GM20431 (cell line): ENCODE results near the gene MEF2C.
"Not testable (repeated sequence)": the region's sequence is repeated elsewhere in the genome, so short reads cannot be mapped to it uniquely, and the experiment has no call there.

ENCODE experiments used
- in situ Hi-C: fragments of 300-500 bp; cut with MseI, MboI; formaldehyde crosslinking; loops from one replicate; pipeline ENCODE4 v1.15.0; 2020; ENCODE audit warnings: low sequenced_read_pairs; ENCODE audit not compliant: unreplicated experiment

MEF2C gene

DNA sequence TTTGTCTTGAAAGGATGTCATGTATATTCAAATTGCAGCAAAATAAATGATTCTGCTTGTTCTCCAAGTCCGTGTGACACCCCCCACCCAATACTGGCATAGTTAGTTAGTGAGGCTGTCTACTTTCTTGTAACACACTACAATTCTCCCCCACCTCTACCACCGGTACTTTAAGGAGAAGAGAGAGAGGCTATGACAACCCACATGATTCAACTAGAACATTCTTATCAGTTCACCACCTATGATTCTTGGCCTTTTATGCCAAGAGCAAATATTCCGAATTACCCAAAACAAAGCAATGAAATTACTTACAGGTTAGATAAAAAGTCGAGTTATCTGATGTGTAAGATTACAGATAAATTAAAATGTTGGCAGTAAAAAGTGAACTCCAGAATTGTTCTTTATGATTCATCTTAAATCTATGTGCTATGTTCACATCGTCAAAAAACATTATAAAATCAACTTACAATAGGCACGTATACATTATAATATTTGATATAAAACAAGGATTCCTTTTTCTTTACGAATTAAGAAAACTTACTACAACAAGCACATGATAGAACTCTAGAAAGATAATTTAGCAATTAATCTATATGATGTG lies 14.4 kb downstream of the MEF2C start:
- in situ Hi-C loops, result no loop called here

GRCh38 chr5:88867638-88868037 lies 15.3 kb downstream of the MEF2C start:
- in situ Hi-C loops, result no loop called here

GRCh38 chr5:88863523-88863922 lies 19.5 kb downstream of the MEF2C start:
- in situ Hi-C loops, result no loop called here

DNA sequence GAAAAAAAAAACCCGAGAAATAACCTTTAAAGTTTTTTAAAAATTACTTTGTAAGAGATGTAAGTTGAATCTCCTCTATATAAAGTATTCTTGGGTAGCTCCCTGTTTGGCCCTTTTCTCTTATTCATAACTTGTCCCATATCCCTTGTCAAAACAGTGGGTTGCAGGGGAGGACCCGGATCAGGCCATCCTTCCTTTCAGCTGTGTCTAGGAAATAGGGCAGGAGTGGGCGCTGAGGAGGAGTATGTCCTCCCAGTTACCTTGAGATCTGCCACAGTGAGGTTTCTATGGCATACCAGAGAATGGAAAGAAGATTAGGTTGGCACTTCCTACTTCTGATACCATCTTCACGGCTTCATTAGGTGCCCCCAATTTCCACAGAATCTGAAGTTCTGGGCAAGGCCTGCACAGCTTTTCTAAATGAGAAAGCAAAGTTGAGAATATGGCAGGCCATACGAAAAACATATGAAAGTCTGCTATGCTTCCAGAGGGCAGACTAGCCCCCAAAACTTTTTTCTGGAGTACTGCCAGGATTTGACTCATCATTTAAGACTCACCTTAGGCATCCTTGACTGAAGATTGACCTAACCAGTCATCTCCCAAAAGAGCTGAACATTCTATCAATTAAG lies 20.3 kb downstream of the MEF2C start:
- in situ Hi-C loops, result no loop called here

- in situ Hi-C loops, result no loop called here
Measured at GRCh38 chr5:88861231-88861630, 21.8 kb downstream of the MEF2C start.

GRCh38 chr5:88860501-88860900 lies 22.5 kb downstream of the MEF2C start:
- in situ Hi-C loops, result no loop called here

DNA sequence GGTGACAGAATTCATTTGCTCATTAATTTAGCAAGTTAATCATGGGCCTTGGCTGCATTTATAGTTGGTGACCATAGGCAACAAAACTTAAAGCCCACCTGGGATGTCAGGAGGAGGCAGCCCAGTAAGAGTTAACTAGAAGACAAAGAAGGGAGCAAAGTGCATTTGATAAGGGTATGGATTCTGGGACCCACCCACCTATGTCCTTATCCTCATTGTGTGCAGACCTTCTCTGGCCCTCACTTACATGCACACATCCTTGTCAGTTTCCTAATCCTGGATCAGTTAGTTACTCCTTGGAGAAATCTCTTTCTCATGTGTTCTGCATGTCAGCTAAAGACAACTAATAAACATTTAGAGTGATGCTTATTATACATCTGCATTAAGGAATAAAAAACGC lies 24.6 kb downstream of the MEF2C start:
- in situ Hi-C loops, result no loop called here

- in situ Hi-C loops, result not testable (repeated sequence)
Measured at GRCh38 chr5:88856381-88856780, 26.6 kb downstream of the MEF2C start.

- in situ Hi-C loops, result no loop called here
Measured at GRCh38 chr5:88854769-88855168, 28.2 kb downstream of the MEF2C start.

GRCh38 chr5:88847420-88847819 lies 35.6 kb downstream of the MEF2C start:
- in situ Hi-C loops, result no loop called here

DNA sequence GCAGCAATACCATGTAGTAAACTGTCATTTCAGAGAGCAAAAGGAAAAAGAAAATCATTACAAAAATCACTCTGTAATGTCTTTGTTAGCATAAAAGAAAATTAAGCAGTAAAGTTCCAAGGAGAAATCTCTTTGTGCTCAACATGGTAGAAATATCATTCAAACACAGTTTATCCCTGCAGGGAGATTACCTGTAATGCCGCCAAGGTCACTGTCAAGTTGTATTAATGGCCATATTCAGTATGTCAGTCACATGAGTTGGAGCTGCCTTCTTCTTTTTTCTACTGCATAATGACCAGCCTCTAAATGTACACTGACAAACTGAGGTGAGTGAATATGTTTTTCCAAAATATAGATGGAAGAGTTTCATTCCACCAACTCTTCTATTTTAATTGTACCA lies 36.5 kb downstream of the MEF2C start:
- in situ Hi-C loops, result no loop called here

DNA sequence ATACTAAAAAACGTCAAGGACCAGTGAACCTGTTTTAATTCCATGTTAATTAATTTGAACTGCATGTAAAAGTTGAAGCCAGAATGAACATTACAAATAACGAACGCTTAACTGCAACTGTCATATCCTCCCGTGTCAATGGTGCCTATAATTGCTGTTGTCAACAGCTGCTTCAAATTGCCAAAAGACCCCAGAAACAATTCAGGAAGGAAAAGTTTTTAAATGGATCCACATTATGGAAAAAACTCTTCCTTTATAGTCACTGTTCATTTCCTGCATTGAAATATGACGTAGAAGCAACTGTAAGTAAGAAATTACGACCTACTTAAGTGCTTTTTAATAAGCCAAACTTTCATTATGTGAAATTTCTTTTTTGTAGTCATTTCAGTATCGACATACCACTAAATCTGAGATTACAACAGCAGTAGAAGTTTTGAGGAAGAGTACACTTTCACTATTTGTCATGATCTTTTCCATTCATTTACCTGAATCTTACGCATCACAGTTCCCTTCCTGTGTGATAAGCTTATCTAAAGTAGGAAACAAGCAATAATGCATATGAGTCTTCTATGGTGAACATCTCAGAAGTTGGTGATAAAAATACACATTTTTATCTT lies 37.8 kb downstream of the MEF2C start:
- in situ Hi-C loops, result no loop called here

DNA sequence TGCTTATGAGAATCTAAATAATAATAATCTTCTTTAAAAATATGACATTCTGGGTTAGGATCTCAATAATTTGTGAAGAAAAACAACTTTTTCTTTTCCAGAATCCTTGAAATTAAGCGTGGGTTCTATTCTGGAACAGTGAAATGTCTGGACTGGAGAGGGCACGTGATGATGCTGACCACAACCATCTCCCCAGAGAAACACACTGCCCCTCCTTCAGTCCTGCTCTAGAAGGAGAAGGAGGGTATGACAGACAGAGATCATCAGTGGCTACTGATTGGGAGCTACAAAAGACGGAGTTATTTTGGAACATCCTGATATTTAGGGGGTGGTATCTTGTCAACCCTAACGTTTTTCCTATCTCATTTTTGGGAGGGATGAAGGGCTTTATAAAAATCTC lies 40.2 kb downstream of the MEF2C start:
- in situ Hi-C loops, result no loop called here

- in situ Hi-C loops, result no loop called here
Measured at GRCh38 chr5:88841212-88841611, 41.8 kb downstream of the MEF2C start.

DNA sequence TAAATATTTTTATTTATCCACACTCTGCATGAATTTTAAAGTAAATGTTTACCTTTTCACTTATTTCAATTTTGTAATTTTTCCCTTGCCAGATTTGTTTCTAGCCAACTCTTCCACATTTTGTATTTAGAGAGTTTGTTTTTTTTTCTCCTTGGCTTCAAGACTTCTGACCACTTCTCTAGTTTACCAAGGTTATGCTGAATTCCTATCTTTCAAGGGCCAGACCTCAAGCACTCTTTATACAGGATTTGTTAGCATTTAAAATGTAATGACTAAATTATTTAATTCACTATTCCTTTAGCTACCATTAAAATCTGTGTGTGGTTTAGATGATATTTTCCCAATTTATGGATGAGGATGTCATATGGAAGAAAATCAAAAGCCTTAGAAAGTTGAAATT lies 42.5 kb downstream of the MEF2C start:
- in situ Hi-C loops, result no loop called here

DNA sequence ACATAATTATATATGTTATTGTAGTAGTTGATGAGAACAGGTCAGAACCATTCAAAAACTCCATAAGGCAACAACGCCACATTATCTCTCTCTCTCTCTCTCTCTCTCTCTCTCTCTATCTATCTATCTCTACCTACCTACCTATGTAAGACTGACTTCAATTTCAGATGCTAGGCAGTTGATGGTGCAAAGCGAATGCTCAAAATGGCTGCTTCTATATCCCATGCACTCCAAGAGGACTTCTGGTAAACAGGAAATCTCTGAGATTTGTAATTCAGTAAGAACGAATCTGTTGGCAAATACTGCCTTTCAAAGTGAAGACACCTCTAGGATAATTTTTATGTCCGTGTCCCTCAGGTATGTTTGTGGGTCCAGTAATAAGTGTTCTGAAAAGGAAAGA lies 43.7 kb downstream of the MEF2C start:
- in situ Hi-C loops, result no loop called here

DNA sequence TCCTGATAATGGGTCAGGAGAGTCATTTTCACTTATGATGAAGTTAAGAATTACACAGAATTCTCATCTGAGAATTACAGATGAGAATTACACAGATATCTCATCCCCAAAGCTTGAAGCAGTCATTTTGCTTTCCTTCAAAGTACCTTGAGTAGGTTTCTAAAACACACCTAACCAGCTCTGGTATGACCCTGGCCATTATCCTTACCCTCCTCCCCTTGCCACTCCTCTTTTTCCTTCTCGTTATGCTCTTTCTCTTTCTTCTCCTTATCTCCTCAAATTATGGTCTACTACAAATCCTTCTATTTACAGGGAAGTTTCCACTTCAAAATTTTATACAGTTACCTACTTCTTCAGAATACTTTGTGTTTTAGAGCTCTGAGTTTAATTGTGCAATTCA lies 44.5 kb downstream of the MEF2C start:
- in situ Hi-C loops, result no loop called here

- in situ Hi-C loops, result no loop called here
Measured at GRCh38 chr5:88837817-88838216, 45.2 kb downstream of the MEF2C start.

DNA sequence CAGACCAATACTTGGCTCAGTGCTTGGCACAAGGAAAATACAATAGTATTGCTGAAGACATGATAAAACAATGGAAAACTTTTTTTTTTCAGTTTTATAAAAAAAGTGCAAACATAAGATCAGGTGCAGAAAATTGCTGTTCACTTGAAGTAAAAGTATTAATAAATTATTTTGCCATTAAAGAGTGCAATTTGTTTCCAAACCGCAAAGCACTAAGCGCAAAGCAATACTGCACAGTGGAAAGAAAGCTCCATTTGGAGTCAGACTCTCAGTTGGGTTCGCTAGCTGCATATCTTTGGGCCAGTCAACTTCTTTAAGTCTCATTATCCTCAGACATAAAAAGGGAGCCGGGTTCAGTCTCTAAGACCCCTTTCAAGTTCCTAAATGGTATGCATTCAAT lies 45.8 kb downstream of the MEF2C start:
- in situ Hi-C loops, result no loop called here

DNA sequence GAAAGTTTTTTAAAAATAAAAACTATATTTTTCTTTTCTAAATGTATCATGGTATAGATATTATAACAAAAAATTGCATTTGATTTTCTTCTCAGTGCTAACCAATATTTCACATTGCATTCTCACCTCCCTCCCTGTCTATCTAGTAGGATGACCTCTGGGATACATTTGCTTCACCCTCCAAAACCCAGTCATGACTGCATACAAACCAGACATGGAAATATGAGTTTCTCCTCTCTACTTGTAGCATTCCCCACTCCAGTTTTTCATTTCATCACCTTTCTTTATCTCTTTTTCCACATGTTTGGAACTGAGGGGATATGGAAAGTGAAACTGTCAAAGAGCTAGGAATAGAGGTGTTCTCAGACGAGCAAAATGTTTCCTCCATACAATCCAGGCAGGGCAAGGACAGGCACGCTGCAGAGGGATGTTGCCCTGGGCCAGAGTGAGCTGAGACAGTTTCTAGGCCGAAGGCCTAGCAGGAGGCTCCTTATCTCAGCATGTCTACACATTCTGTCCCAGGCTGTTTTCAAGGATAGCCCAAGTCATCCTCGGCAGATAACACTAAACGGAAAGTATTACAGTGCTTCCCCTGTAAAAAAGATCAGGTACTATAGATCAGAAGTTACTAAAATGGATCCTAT lies 46.7 kb downstream of the MEF2C start:
- in situ Hi-C loops, result no loop called here

- in situ Hi-C loops, result no loop called here
Measured at GRCh38 chr5:88834499-88834898, 48.5 kb downstream of the MEF2C start.

GRCh38 chr5:88834131-88834462 lies 48.9 kb downstream of the MEF2C start:
- in situ Hi-C loops, result no loop called here
